H1 (cell line): Measurements from ENCODE around the gene CYP11A1. TPM values are rescaled to one million over a fixed set of nuclear protein-coding genes. Genes with fewer than 3 reads are reported as not detected.

Source experiments
- CTCF ChIA-PET: fragments of 300-600 bp; sonication (Branson Sonifier 250); formaldehyde crosslinking; loops from one replicate; lab custom pipeline; 2021; ENCODE audit not compliant: partially characterized antibody; lab: Charles Lee
- POLR2A ChIA-PET: fragments of 300-600 bp; sonication (Branson Sonifier 250); formaldehyde crosslinking; loops from one replicate; lab custom pipeline; 2021; ENCODE audit warnings: inconsistent platforms; ENCODE audit not compliant: partially characterized antibody; lab: Charles Lee
- DNase-seq, 2 experiments: peaks; one replicate each; pipeline versions ENCODE4 v3.0.0 to v3.0.0-alpha.2; 2010 to 2022; ENCODE audit warnings: low spot score in 2 of 2, low read depth in 1 of 2, mixed read lengths in 1 of 2
- FAIRE-seq: peaks from 2 replicates; lab custom pipeline; 2011; peaks lifted over from hg19 to GRCh38; lab: Jason Lieb, UNC
- H2AFZ ChIP-seq: 2 replicates; pipeline ENCODE4 v1.8.1; 2012; ENCODE audit warnings: low read length, inconsistent platforms
- H2AK5ac ChIP-seq: 2 replicates; pipeline ENCODE4 v1.6.1; 2013; ENCODE audit warnings: low read depth, low read length
- H2BK120ac ChIP-seq: replicated peaks from 2 replicates; pipeline ENCODE3; 2013; ENCODE audit warnings: low read depth, low read length, inconsistent platforms
- H2BK12ac ChIP-seq: 2 replicates; pipeline ENCODE4 v1.6.1; 2013; ENCODE audit warnings: low read depth, low read length
- H2BK15ac ChIP-seq: 2 replicates; pipeline ENCODE4 v1.6.1; 2013; ENCODE audit warnings: low read length
- H2BK20ac ChIP-seq: 2 replicates; pipeline ENCODE4 v1.6.1; 2013; ENCODE audit warnings: low read length
- H2BK5ac ChIP-seq: 2 replicates; pipeline ENCODE4 v1.6.1; 2013; ENCODE audit warnings: low read depth, low read length
- H3K14ac ChIP-seq: 2 replicates; pipeline ENCODE4 v1.6.1; 2013; ENCODE audit warnings: inconsistent platforms; ENCODE audit not compliant: insufficient read length
- H3K18ac ChIP-seq: 2 replicates; pipeline ENCODE4 v1.6.1; 2013; ENCODE audit warnings: low read length; ENCODE audit errors: extremely low read depth
- H3K23ac ChIP-seq: 2 replicates; pipeline ENCODE4 v1.6.1; 2013; ENCODE audit warnings: inconsistent platforms; ENCODE audit not compliant: insufficient read length
- H3K23me2 ChIP-seq: 2 replicates; pipeline ENCODE4 v1.6.1; 2013; ENCODE audit warnings: low read depth, low read length
- H3K27ac ChIP-seq: 2 replicates; pipeline ENCODE4 v1.6.1; 2011; ENCODE audit warnings: low read depth, low read length, inconsistent platforms
- H3K27me3 ChIP-seq, 4 experiments: replicated peaks in 1 of 4; 1 replicate in 1 of 4; 2 replicates in 3 of 4; pipeline versions ENCODE4 v1.6.1 to v1.8.1; 2011 to 2013; ENCODE audit warnings: low read length in 3 of 4, mild to moderate bottlenecking in 3 of 4, inconsistent platforms in 2 of 4, mixed read lengths in 2 of 4, moderate library complexity in 1 of 4; ENCODE audit not compliant: control insufficient read depth in 3 of 4, insufficient read depth in 3 of 4; ENCODE audit errors: extremely low read depth in 1 of 4
- H3K36me3 ChIP-seq, 4 experiments: 2 replicates each; pipeline versions ENCODE4 v1.6.1 to v1.8.1; 2011 to 2013; ENCODE audit warnings: mild to moderate bottlenecking in 4 of 4, low read length in 3 of 4, moderate library complexity in 2 of 4, control low read depth in 1 of 4, inconsistent platforms in 1 of 4; ENCODE audit not compliant: insufficient read depth in 4 of 4, control insufficient read depth in 2 of 4
- H3K4ac ChIP-seq: replicated peaks from 2 replicates; pipeline ENCODE3; 2013; ENCODE audit warnings: low read length, low read depth, mixed read lengths, inconsistent platforms; ENCODE audit not compliant: insufficient read length
- H3K4me1 ChIP-seq, 4 experiments: replicated peaks in 1 of 4; 1 replicate in 1 of 4; 2 replicates in 3 of 4; pipeline versions ENCODE4 v1.6.1 to v1.8.1; 2011 to 2013; ENCODE audit warnings: low read length in 3 of 4, inconsistent platforms in 2 of 4, mixed read lengths in 1 of 4; ENCODE audit not compliant: insufficient read depth in 4 of 4, control insufficient read depth in 3 of 4
- H3K4me2 ChIP-seq, 2 experiments: 2 replicates each; pipeline versions ENCODE4 v1.6.1 to v1.8.1; 2011 to 2013; ENCODE audit warnings: low read depth in 2 of 2, low read length in 2 of 2, control low read depth in 1 of 2, inconsistent platforms in 1 of 2, mild to moderate bottlenecking in 1 of 2; ENCODE audit not compliant: insufficient read depth in 1 of 2
- H3K4me3 ChIP-seq, 4 experiments: fragments of 200-600, 300-600 bp in 1 of 4; sonication (generic), shearing (Covaris generic), sonication (Bioruptor Twin) in 1 of 4; 2 replicates each; pipeline versions ENCODE4 v1.5.1 to v1.8.1; 2011 to 2016; ENCODE audit warnings: low read length in 4 of 4, low read depth in 3 of 4, control low read depth in 2 of 4, inconsistent platforms in 2 of 4, mild to moderate bottlenecking in 2 of 4, mixed read lengths in 1 of 4, moderate library complexity in 1 of 4; ENCODE audit not compliant: insufficient read depth in 2 of 4; ENCODE audit errors: extremely low read depth in 1 of 4
- H3K56ac ChIP-seq: replicated peaks from 2 replicates; pipeline ENCODE3; 2013; ENCODE audit warnings: low read depth, mild to moderate bottlenecking, mixed read lengths, low read length, inconsistent platforms; ENCODE audit not compliant: insufficient read length
- H3K79me1 ChIP-seq: 2 replicates; pipeline ENCODE4 v1.6.1; 2013; ENCODE audit warnings: low read depth, low read length, control low read depth
- H3K79me2 ChIP-seq, 2 experiments: 2 replicates each; pipeline versions ENCODE4 v1.6.1 to v1.8.1; 2012 to 2013; ENCODE audit warnings: low read length in 2 of 2, mild to moderate bottlenecking in 2 of 2, inconsistent platforms in 1 of 2; ENCODE audit not compliant: insufficient read depth in 2 of 2, control insufficient read depth in 1 of 2
- H3K9ac ChIP-seq, 4 experiments: replicated peaks in 1 of 4; 1 replicate in 1 of 4; 2 replicates in 3 of 4; pipeline versions ENCODE4 v1.6.1 to v1.8.1; 2011 to 2013; ENCODE audit warnings: low read depth in 3 of 4, low read length in 3 of 4, control low read depth in 2 of 4, mild to moderate bottlenecking in 2 of 4, moderate library complexity in 2 of 4, inconsistent platforms in 1 of 4; ENCODE audit errors: extremely low read depth in 1 of 4
- H3K9me3 ChIP-seq, 2 experiments: 2 replicates each; pipeline versions ENCODE4 v1.6.1 to v1.8.1; 2012 to 2013; ENCODE audit warnings: mild to moderate bottlenecking in 2 of 2, moderate library complexity in 2 of 2, control low read depth in 1 of 2, inconsistent platforms in 1 of 2, low read depth in 1 of 2, low read length in 1 of 2, mixed read lengths in 1 of 2; ENCODE audit not compliant: insufficient read depth in 2 of 2
- H4K20me1 ChIP-seq, 2 experiments: replicated peaks in 1 of 2; 2 replicates each; pipeline versions ENCODE3 to v1.8.1; 2011 to 2013; ENCODE audit warnings: inconsistent platforms in 2 of 2, low read length in 2 of 2, mild to moderate bottlenecking in 1 of 2; ENCODE audit not compliant: insufficient read depth in 2 of 2, control insufficient read depth in 1 of 2
- H4K5ac ChIP-seq: 2 replicates; pipeline ENCODE4 v1.6.1; 2013; ENCODE audit warnings: low read length, low read depth, mixed read lengths, inconsistent platforms; ENCODE audit not compliant: insufficient read length
- H4K8ac ChIP-seq: 2 replicates; pipeline ENCODE4 v1.8.0; 2013; ENCODE audit warnings: mild to moderate bottlenecking, moderate library complexity, low read length, inconsistent platforms; ENCODE audit not compliant: insufficient read depth; ENCODE audit errors: extremely low read depth
- H4K91ac ChIP-seq: replicated peaks from 2 replicates; pipeline ENCODE3; 2013; ENCODE audit warnings: low read length, mixed read lengths, inconsistent platforms; ENCODE audit not compliant: insufficient read length
- ATF3 ChIP-seq: IDR thresholded peaks from 2 replicates; pipeline ENCODE4 v1.6.1; 2011; ENCODE audit warnings: low read depth, mild to moderate bottlenecking, low read length; ENCODE audit not compliant: insufficient read depth
- CBX5 ChIP-seq: fragments of 300-800, 300-1000 bp; sonication (generic); IDR thresholded peaks from 2 replicates; pipeline ENCODE4 v1.7.1; 2016; ENCODE audit warnings: antibody characterized with exemption, low read length, low read depth
- CEBPB ChIP-seq: IDR thresholded peaks from 2 replicates; pipeline ENCODE4 v1.6.1; 2012; ENCODE audit warnings: low read depth, low read length
- CHD1 ChIP-seq: IDR thresholded peaks from 2 replicates; pipeline ENCODE4 v1.6.1; 2012; ENCODE audit warnings: low read depth, low read length, improper control_type of control experiment
- CTCF ChIP-seq, 3 experiments: IDR thresholded peaks; 1 replicate in 2 of 3; 2 replicates in 1 of 3; pipeline versions ENCODE4 v1.5.1 to v1.6.1; 2011; ENCODE audit warnings: low read length in 3 of 3, mild to moderate bottlenecking in 3 of 3, inconsistent platforms in 2 of 3, low read depth in 1 of 3, moderate library complexity in 1 of 3; ENCODE audit not compliant: insufficient read depth in 1 of 3; ENCODE audit errors: control extremely low read depth in 1 of 3
- KDM1A ChIP-seq: fragments of 200-600, 300-600 bp; sonication (generic); IDR thresholded peaks from 2 replicates; pipeline ENCODE4 v1.7.1; 2016; ENCODE audit warnings: mild to moderate bottlenecking, low read length, borderline replicate concordance
- RAD21 ChIP-seq, 2 experiments: IDR thresholded peaks in 1 of 2; conservative IDR thresholded peaks in 1 of 2; 2 replicates each; pipeline ENCODE4 v1.6.1; 2011; ENCODE audit warnings: low read depth in 2 of 2, low read length in 2 of 2, improper control_type of control experiment in 1 of 2, inconsistent platforms in 1 of 2, mild to moderate bottlenecking in 1 of 2, moderate library complexity in 1 of 2
- WGBS, 2 experiments: shearing (Covaris generic) in 1 of 2; methylation state at CpG; one replicate each; pipeline versions ENCODE4 v1.1.6 to v1.1.7; 2013 to 2015; ENCODE audit warnings: low lambda C conversion rate in 2 of 2, mixed read lengths in 2 of 2, inconsistent platforms in 1 of 2, low coverage in 1 of 2, missing lambda C conversion rate in 1 of 2; ENCODE audit not compliant: insufficient replicate concordance in 2 of 2, insufficient coverage in 1 of 2, insufficient read length in 1 of 2; ENCODE audit errors: extremely low coverage in 1 of 2, missing lambda C conversion rate in 1 of 2; 5-methylcytosine and 5-hydroxymethylcytosine counted together
- polyA plus RNA-seq, 7 experiments: library from polyadenylated mRNA; depleted of rRNA in 3 of 7; stranded (reverse) in 5 of 7; unstranded in 2 of 7; fragments of >200 nt in 5 of 7; fragments of 200-250 nt in 2 of 7; gene quantifications; 1 replicate in 5 of 7; 2 replicates in 1 of 7; 4 replicates in 1 of 7; pipeline versions ENCODE4 v1.2.1 to v1.2.3, GENCODE V29; 2011 to 2013; ENCODE audit warnings: missing spikeins in 2 of 7, mixed read lengths in 2 of 7
- total RNA-seq: library from RNA; stranded (reverse); fragmentation: NEBNext Ultra II Directional; extraction: Animal tissue kit (Norgen Biotek cat#: 25700); gene quantifications from 2 replicates; pipeline ENCODE4 v1.2.1, GENCODE V29; 2021

CYP11A1 gene
- total and polyA plus RNA-seq, 2 of the 8 experiments (the other 6 are each of a cell fraction or from before 2014, with no cell fraction given): 1.9 to 7.2 TPM

- H3K79me2 ChIP-seq: no peaks in the 10 kb centered on the region
- H3K4me1 ChIP-seq: peaks cover 0 to 38% (median 29%) of the 10 kb centered on the region in 4 experiments; a peak in 6 of 7 replicates
- no peak overlapping the region for H4K5ac ChIP-seq
- peak overlapping the region; percentile 77; the same call in 1 of the 2 replicates for H2AFZ ChIP-seq
- H2BK15ac ChIP-seq: peak overlapping the region; percentile 95; the same call in 1 of the 2 replicates
- H4K20me1 ChIP-seq: no peaks in the 10 kb centered on the region
- no peak overlapping the region for H3K56ac ChIP-seq
- no peak overlapping the region for H3K9ac ChIP-seq
- no peak overlapping the region for H3K4ac ChIP-seq
- H2BK20ac ChIP-seq: no peak overlapping the region
- no peak overlapping the region for H4K91ac ChIP-seq
- H2BK12ac ChIP-seq: peak overlapping the region; percentile 99; the same call in 1 of the 2 replicates
- H3K36me3 ChIP-seq: no peaks in the 10 kb centered on the region
- no peak overlapping the region; the same call in 1 of the 2 replicates for H2AK5ac ChIP-seq
- H3K18ac ChIP-seq: peak overlapping the region; percentile 71
- H3K9me3 ChIP-seq: no peaks in the 10 kb centered on the region
- H3K23me2 ChIP-seq: no peaks in the 10 kb centered on the region
- CTCF ChIA-PET: interaction anchor here (0.6 to 15.2 kb wide), 42 partner anchors 10 to 963 kb away, joined by 3 to 353 read pairs (median 4); partner anchors contain the start of genes ISLR2, PML and STRA6
- no peak overlapping the region for H3K4me2 ChIP-seq
- no peak overlapping the region for H3K14ac ChIP-seq
- no peak overlapping the region for H3K27ac ChIP-seq
- no peak overlapping the region for H4K8ac ChIP-seq
- H3K27me3 ChIP-seq: peaks cover 0 to 7% (median under 1%) of the 10 kb centered on the region in 4 experiments; a peak in 4 of 7 replicates
- H2BK120ac ChIP-seq: no peak overlapping the region
- 70% methylated on average over 13 of the region's 13 CpGs; no CpG with 5 or more reads in 1 of the 2 experiments for WGBS, 2 experiments
- DNase-seq: no peak
- no peaks in the 10 kb centered on the region for H3K79me1 ChIP-seq
- FAIRE-seq: peak; percentile 89
- POLR2A ChIA-PET: interaction anchor here (0.6 to 1.9 kb wide), 5 partner anchors 8 to 274 kb away, joined by 3 to 6 read pairs (median 3); partner anchors contain the start of gene STRA6
- H3K4me3 ChIP-seq: no peak overlapping the region
- H2BK5ac ChIP-seq: 0 out of 2 replicates have a peak overlapping the region, but pooled peaks have one; percentile 66
- H3K23ac ChIP-seq: no peak overlapping the region
- TF ChIP-seq ATF3 (no peak), CBX5 (no peak), CHD1 (no peak), CEBPB (no peak), RAD21 (IDR thresholded peaks at IDR 0.05 in 1 of 2, conservative IDR thresholded peaks at IDR 0.05 in 1 of 2; ENCODE audit: low read depth in 2 of 2, low read length in 2 of 2) (peak; percentile 43 to 64), KDM1A (0 out of 2 replicates have a peak, but pooled peaks have one; percentile 12), CTCF (IDR thresholded peaks at IDR 0.05; ENCODE audit: control extremely low read depth in 1 of 3, insufficient read depth in 1 of 3, low read depth in 1 of 3, low read length in 3 of 3) (peak; percentile 72 to 85 (median 73))
Measured at GRCh38 chr15:74311734-74312444, 55.6 kb downstream of the CYP11A1 start.
